ENCODE results near the gene UQCRFS1. TPM values are rescaled to one million over a fixed set of nuclear protein-coding genes. Genes with fewer than 3 reads are reported as not detected.

The UQCRFS1 gene
- total RNA-seq, 4 donors from 2014 or later = 17.8 to 23.2 (median 20.6) TPM

- no peaks in the 10 kb centered on the region for H3K36me3 ChIP-seq
- no peak for TF ChIP-seq POLR2A (IDR thresholded peaks at IDR 0.05)
- TF ChIP-seq CTCF (IDR thresholded peaks at IDR 0.05) = no peak
- no peaks in the 10 kb centered on the region for H3K27me3 ChIP-seq
- no peak for DNase-seq
- no peaks in the 10 kb centered on the region for H3K4me1 ChIP-seq
- intact Hi-C loops (cut with DNase I; ENCODE audit: low total_unique reads) = no loop called here
- no peak overlapping the region for H3K4me3 ChIP-seq
- H3K27ac ChIP-seq = no peak overlapping the region
- H3K9me3 ChIP-seq = no peaks in the 10 kb centered on the region
Measured at GRCh38 chr19:29191005-29191404, 21.9 kb downstream of the UQCRFS1 start.

- no peaks in the 10 kb centered on the region for H3K4me1 ChIP-seq
- no peak overlapping the region for H3K27ac ChIP-seq
- no peaks in the 10 kb centered on the region for H3K36me3 ChIP-seq
- DNase-seq = no peak
- H3K27me3 ChIP-seq = no peaks in the 10 kb centered on the region
- intact Hi-C loops (cut with DNase I; ENCODE audit: low total_unique reads) = no loop called here
- H3K4me3 ChIP-seq = no peak overlapping the region
- TF ChIP-seq POLR2A (IDR thresholded peaks at IDR 0.05) (no peak), CTCF (IDR thresholded peaks at IDR 0.05) (no peak)
- H3K9me3 ChIP-seq = no peaks in the 10 kb centered on the region
Measured at GRCh38 chr19:29189033-29189360, 24.0 kb downstream of the UQCRFS1 start.

GRCh38 chr19:29188289-29189032 is 24.5 kb downstream of the UQCRFS1 start:
- intact Hi-C loops (cut with DNase I; ENCODE audit: low total_unique reads) = no loop called here
- Histone ChIP-seq H3K36me3 (no peaks in the 10 kb centered on the region), H3K4me3 (no peak overlapping the region), H3K9me3 (no peaks in the 10 kb centered on the region), H3K4me1 (no peaks in the 10 kb centered on the region), H3K27me3 (no peaks in the 10 kb centered on the region), H3K27ac (no peak overlapping the region)
- DNase-seq = no peak
- TF ChIP-seq CTCF (IDR thresholded peaks at IDR 0.05) (no peak), POLR2A (IDR thresholded peaks at IDR 0.05) (no peak)

GRCh38 chr19:29187676-29188075 is 25.3 kb downstream of the UQCRFS1 start:
- Histone ChIP-seq H3K27ac (no peak overlapping the region), H3K27me3 (no peaks in the 10 kb centered on the region), H3K4me3 (no peak overlapping the region), H3K4me1 (no peaks in the 10 kb centered on the region), H3K36me3 (no peaks in the 10 kb centered on the region), H3K9me3 (no peaks in the 10 kb centered on the region)
- no peak for TF ChIP-seq CTCF (IDR thresholded peaks at IDR 0.05)
- TF ChIP-seq POLR2A (IDR thresholded peaks at IDR 0.05) = no peak
- intact Hi-C loops (cut with DNase I; ENCODE audit: low total_unique reads) = no loop called here
- no peak for DNase-seq

GRCh38 chr19:29185427-29185826 is 27.5 kb downstream of the UQCRFS1 start:
- Histone ChIP-seq H3K27ac (no peak overlapping the region), H3K27me3 (peaks cover 0 to 1% of the 10 kb centered on the region in 2 donors), H3K36me3 (no peaks in the 10 kb centered on the region), H3K4me3 (no peak overlapping the region), H3K4me1 (no peaks in the 10 kb centered on the region), H3K9me3 (no peaks in the 10 kb centered on the region)
- TF ChIP-seq POLR2A (IDR thresholded peaks at IDR 0.05) (no peak), CTCF (IDR thresholded peaks at IDR 0.05) (no peak)
- intact Hi-C loops (cut with DNase I; ENCODE audit: low total_unique reads) = no loop called here
- no peak for DNase-seq

All from uterus (tissue), 4 donors.